ENCODE measurements around the gene KDM6B. TPM values are rescaled to one million over a fixed set of nuclear protein-coding genes. Genes with fewer than 3 reads are reported as not detected.

The KDM6B gene
- polyA plus RNA-seq, 1 donor from 2014 or later, result 2.5 TPM

DNA sequence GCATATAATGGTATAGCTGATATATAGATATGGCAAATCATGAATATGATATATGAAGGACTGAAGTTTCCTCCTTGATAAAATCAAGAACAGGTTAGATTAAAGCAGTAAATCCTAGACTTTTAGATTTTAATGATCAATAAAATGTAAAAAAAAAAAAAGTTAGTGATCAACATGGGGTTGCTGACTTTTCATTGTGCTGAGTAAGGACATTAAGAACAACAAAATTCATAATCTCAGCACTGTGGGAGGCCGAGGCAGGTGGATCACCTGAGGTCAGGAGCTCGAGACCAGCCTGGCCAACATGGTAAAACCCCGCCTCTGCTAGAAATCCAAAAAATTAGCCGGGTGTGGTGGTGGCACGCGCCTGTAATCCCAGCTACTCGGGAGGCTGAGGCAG is 44.2 kb downstream of the KDM6B start:
- Histone ChIP-seq H3K9me2 (ENCODE audit: insufficient read depth, low read length) (no peaks in the 10 kb centered on the region), H3K9ac (ENCODE audit: low read length) (no peak overlapping the region), H2AFZ (ENCODE audit: low read depth, low read length) (no peak overlapping the region), H3K79me2 (replicated peaks; ENCODE audit: insufficient read depth, low read length) (peaks cover 11% of the 10 kb centered on the region), H3K27me3 (ENCODE audit: insufficient read depth, low read depth, low read length) (no peaks in the 10 kb centered on the region), H3K27ac (ENCODE audit: low read length) (no peak overlapping the region), H3F3A (ENCODE audit: insufficient read depth, low read length, poor library complexity, severe bottlenecking) (peaks cover 5% of the 10 kb centered on the region), H4K20me1 (ENCODE audit: insufficient read depth) (no peaks in the 10 kb centered on the region), H3K4me3 (ENCODE audit: low read length) (no peak overlapping the region), H3K36me3 (ENCODE audit: insufficient read depth, low read length) (no peaks in the 10 kb centered on the region), H3K9me3 (ENCODE audit: low read length) (no peaks in the 10 kb centered on the region), H3K4me2 (ENCODE audit: low read length) (no peak overlapping the region)
- no peak for TF ChIP-seq TAF1 (IDR thresholded peaks at IDR 0.05; ENCODE audit: low read depth)

DNA sequence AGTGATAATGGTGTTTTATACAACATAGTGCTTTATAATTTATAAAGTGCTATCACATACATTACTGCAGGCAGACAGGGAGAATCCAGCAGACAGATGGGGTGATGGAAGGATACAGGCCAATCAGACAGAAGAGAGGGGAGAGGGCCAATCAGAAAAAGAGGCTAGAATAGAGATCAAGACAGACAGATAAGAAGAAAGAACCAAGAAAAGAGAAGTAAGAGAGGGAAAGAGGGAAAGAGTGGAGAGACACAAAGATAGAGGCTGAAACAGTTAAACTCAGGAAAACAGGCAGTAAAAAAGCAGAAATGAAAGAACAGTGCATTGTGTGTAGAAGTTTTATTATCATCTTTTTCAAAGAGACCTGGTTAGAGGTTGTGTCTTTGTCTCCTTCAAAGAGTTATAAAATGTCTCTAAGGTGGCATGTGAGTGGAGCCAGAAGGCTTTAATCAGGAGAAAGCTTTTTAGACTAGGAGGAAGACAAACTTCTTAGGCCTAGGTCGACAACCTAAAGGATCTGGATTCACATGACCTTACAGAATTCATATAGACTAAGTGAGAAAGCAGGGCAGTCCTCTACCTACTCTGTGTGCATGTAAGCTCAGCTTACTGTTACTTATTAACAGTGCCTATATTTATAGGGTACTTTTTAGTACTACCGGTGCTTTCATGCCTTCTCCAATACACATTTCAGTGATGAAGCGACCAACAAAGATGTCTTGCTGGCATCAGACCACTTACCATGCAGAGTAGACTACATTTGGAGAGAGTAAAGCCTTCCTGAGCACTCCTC is 46.3 kb downstream of the KDM6B start:
- Histone ChIP-seq H3K4me3 (ENCODE audit: low read length) (peak overlapping the region; percentile 56), H3K4me2 (ENCODE audit: low read length) (peak overlapping the region; percentile 76), H3K27ac (ENCODE audit: low read length) (peak overlapping the region; percentile 97), H3K36me3 (ENCODE audit: insufficient read depth, low read length) (no peaks in the 10 kb centered on the region), H3K9me3 (ENCODE audit: low read length) (no peaks in the 10 kb centered on the region), H4K20me1 (ENCODE audit: insufficient read depth) (no peaks in the 10 kb centered on the region), H3K27me3 (ENCODE audit: insufficient read depth, low read depth, low read length) (no peaks in the 10 kb centered on the region), H3K9me2 (ENCODE audit: insufficient read depth, low read length) (no peaks in the 10 kb centered on the region), H3K9ac (ENCODE audit: low read length) (peak overlapping the region; percentile 100), H2AFZ (ENCODE audit: low read depth, low read length) (peak overlapping the region; percentile 62), H3F3A (ENCODE audit: insufficient read depth, low read length, poor library complexity, severe bottlenecking) (peaks cover 5% of the 10 kb centered on the region), H3K79me2 (replicated peaks; ENCODE audit: insufficient read depth, low read length) (peaks cover 20% of the 10 kb centered on the region)
- TF ChIP-seq TAF1 (IDR thresholded peaks at IDR 0.05; ENCODE audit: low read depth) (no peak), SMC3 (conservative IDR thresholded peaks at IDR 0.05; ENCODE audit: poor library complexity) (no peak), EP300 (conservative IDR thresholded peaks at IDR 0.05; ENCODE audit: poor library complexity, severe bottlenecking) (peak; percentile 37), RAD21 (conservative IDR thresholded peaks at IDR 0.05) (no peak), POLR2AphosphoS5 (IDR thresholded peaks at IDR 0.05) (peak; percentile 66), EZH2 (IDR thresholded peaks at IDR 0.05; ENCODE audit: borderline replicate concordance, insufficient read depth, low read length, poor library complexity, severe bottlenecking) (no peak), MXI1 (conservative IDR thresholded peaks at IDR 0.05; ENCODE audit: poor library complexity, severe bottlenecking) (no peak)
- TF ChIP-seq, protein P1, sequence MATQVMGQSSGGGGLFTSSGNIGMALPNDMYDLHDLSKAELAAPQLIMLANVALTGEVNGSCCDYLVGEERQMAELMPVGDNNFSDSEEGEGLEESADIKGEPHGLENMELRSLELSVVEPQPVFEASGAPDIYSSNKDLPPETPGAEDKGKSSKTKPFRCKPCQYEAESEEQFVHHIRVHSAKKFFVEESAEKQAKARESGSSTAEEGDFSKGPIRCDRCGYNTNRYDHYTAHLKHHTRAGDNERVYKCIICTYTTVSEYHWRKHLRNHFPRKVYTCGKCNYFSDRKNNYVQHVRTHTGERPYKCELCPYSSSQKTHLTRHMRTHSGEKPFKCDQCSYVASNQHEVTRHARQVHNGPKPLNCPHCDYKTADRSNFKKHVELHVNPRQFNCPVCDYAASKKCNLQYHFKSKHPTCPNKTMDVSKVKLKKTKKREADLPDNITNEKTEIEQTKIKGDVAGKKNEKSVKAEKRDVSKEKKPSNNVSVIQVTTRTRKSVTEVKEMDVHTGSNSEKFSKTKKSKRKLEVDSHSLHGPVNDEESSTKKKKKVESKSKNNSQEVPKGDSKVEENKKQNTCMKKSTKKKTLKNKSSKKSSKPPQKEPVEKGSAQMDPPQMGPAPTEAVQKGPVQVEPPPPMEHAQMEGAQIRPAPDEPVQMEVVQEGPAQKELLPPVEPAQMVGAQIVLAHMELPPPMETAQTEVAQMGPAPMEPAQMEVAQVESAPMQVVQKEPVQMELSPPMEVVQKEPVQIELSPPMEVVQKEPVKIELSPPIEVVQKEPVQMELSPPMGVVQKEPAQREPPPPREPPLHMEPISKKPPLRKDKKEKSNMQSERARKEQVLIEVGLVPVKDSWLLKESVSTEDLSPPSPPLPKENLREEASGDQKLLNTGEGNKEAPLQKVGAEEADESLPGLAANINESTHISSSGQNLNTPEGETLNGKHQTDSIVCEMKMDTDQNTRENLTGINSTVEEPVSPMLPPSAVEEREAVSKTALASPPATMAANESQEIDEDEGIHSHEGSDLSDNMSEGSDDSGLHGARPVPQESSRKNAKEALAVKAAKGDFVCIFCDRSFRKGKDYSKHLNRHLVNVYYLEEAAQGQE (IDR thresholded peaks at IDR 0.05; ENCODE audit: borderline replicate concordance), result peak; percentile 44
- TF ChIP-seq, protein P2, sequence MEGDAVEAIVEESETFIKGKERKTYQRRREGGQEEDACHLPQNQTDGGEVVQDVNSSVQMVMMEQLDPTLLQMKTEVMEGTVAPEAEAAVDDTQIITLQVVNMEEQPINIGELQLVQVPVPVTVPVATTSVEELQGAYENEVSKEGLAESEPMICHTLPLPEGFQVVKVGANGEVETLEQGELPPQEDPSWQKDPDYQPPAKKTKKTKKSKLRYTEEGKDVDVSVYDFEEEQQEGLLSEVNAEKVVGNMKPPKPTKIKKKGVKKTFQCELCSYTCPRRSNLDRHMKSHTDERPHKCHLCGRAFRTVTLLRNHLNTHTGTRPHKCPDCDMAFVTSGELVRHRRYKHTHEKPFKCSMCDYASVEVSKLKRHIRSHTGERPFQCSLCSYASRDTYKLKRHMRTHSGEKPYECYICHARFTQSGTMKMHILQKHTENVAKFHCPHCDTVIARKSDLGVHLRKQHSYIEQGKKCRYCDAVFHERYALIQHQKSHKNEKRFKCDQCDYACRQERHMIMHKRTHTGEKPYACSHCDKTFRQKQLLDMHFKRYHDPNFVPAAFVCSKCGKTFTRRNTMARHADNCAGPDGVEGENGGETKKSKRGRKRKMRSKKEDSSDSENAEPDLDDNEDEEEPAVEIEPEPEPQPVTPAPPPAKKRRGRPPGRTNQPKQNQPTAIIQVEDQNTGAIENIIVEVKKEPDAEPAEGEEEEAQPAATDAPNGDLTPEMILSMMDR (IDR thresholded peaks at IDR 0.05; ENCODE audit: poor library complexity, severe bottlenecking), result no peak

Data from neural cell (in vitro differentiated cells).